ENCODE measurements around the gene GRID1. TPM values are rescaled to one million over a fixed set of nuclear protein-coding genes. Genes with fewer than 3 reads are reported as not detected.

Gene GRID1
- polyA plus RNA-seq, 1 donor (not counting 4 experiments of a cell fraction or from before 2014, with no cell fraction given), result 0.01 TPM

GRCh38 chr10:86291616-86292340, 74.8 kb downstream of the GRID1 start:
- Histone ChIP-seq H3K9ac (ENCODE audit: control insufficient read depth, extremely low read depth, insufficient read depth, low read length) (no peak overlapping the region), H4K20me1 (ENCODE audit: control insufficient read depth, extremely low read depth, insufficient read depth, low read length) (no peaks in the 10 kb centered on the region), H3K9me1 (ENCODE audit: control insufficient read depth, extremely low read depth, insufficient read depth, low read length) (no peaks in the 10 kb centered on the region), H3K4me2 (ENCODE audit: control insufficient read depth, extremely low read depth, insufficient read depth, low read depth, low read length) (no peak overlapping the region), H3K27me3 (ENCODE audit: control insufficient read depth, extremely low read depth, insufficient read depth, low read length) (no peaks in the 10 kb centered on the region), H3K4me3 (ENCODE audit: control insufficient read depth in 2 of 3, extremely low read depth in 1 of 3, insufficient read depth in 2 of 3, low read depth in 1 of 3, low read length in 3 of 3) (no peak overlapping the region), H3K27ac (ENCODE audit: control insufficient read depth, insufficient read depth, low read length) (no peak overlapping the region), H3K9me3 (ENCODE audit: control insufficient read depth, low read depth, low read length) (no peaks in the 10 kb centered on the region), H3K4me1 (ENCODE audit: control insufficient read depth, extremely low read depth, insufficient read depth, low read length) (no peaks in the 10 kb centered on the region), H3K79me2 (ENCODE audit: control insufficient read depth, insufficient read depth, low read length) (no peaks in the 10 kb centered on the region), H2AFZ (ENCODE audit: control insufficient read depth, low read length) (no peak overlapping the region), H3K36me3 (ENCODE audit: control insufficient read depth in 2 of 2, extremely low read depth in 1 of 2, insufficient read depth in 2 of 2, low read length in 2 of 2) (no peaks in the 10 kb centered on the region)
- FAIRE-seq, result no peak
- dilution Hi-C loops (cut with MboI; ENCODE audit: extremely low pct_ligation_motif_present, low sequenced_read_pairs), result no loop called here
- no peak for DNase-seq (ENCODE audit: low read depth, low spot score)
- TF ChIP-seq EZH2 (IDR thresholded peaks at IDR 0.05; ENCODE audit: low read length) (no peak), CTCF (optimal IDR thresholded peaks at IDR 0.05 in 1 of 3, IDR thresholded peaks at IDR 0.05 in 1 of 3, conservative IDR thresholded peaks at IDR 0.05 in 1 of 3; ENCODE audit: extremely low read depth in 1 of 3, insufficient read depth in 2 of 3, low read length in 3 of 3) (no peak)

- H3K9me1 ChIP-seq (ENCODE audit: control insufficient read depth, extremely low read depth, insufficient read depth, low read length), result no peaks in the 10 kb centered on the region
- no peaks in the 10 kb centered on the region for H3K9me3 ChIP-seq (ENCODE audit: control insufficient read depth, low read depth, low read length)
- H3K9ac ChIP-seq (ENCODE audit: control insufficient read depth, extremely low read depth, insufficient read depth, low read length), result no peak overlapping the region
- TF ChIP-seq EZH2 (IDR thresholded peaks at IDR 0.05; ENCODE audit: low read length) (no peak), CTCF (optimal IDR thresholded peaks at IDR 0.05 in 1 of 3, IDR thresholded peaks at IDR 0.05 in 1 of 3, conservative IDR thresholded peaks at IDR 0.05 in 1 of 3; ENCODE audit: extremely low read depth in 1 of 3, insufficient read depth in 2 of 3, low read length in 3 of 3) (no peak)
- H2AFZ ChIP-seq (ENCODE audit: control insufficient read depth, low read length), result no peak overlapping the region
- no peak overlapping the region for H3K4me2 ChIP-seq (ENCODE audit: control insufficient read depth, extremely low read depth, insufficient read depth, low read depth, low read length)
- FAIRE-seq (no peak), DNase-seq (ENCODE audit: low read depth, low spot score) (no peak)
- H4K20me1 ChIP-seq (ENCODE audit: control insufficient read depth, extremely low read depth, insufficient read depth, low read length), result no peaks in the 10 kb centered on the region
- dilution Hi-C loops (cut with MboI; ENCODE audit: extremely low pct_ligation_motif_present, low sequenced_read_pairs), result no loop called here
- H3K36me3 ChIP-seq (ENCODE audit: control insufficient read depth in 2 of 2, extremely low read depth in 1 of 2, insufficient read depth in 2 of 2, low read length in 2 of 2), result no peaks in the 10 kb centered on the region
- no peak overlapping the region for H3K27ac ChIP-seq (ENCODE audit: control insufficient read depth, insufficient read depth, low read length)
- no peaks in the 10 kb centered on the region for H3K79me2 ChIP-seq (ENCODE audit: control insufficient read depth, insufficient read depth, low read length)
- no peak overlapping the region for H3K4me3 ChIP-seq (ENCODE audit: control insufficient read depth in 2 of 3, extremely low read depth in 1 of 3, insufficient read depth in 2 of 3, low read depth in 1 of 3, low read length in 3 of 3)
- no peaks in the 10 kb centered on the region for H3K27me3 ChIP-seq (ENCODE audit: control insufficient read depth, extremely low read depth, insufficient read depth, low read length)
- H3K4me1 ChIP-seq (ENCODE audit: control insufficient read depth, extremely low read depth, insufficient read depth, low read length), result no peaks in the 10 kb centered on the region
Observed at GRCh38 chr10:86290933-86291615, 75.5 kb downstream of the GRID1 start.
